HCT116 (cell line): ENCODE results near the gene NRGN. TPM values are rescaled to one million over a fixed set of nuclear protein-coding genes. Genes with fewer than 3 reads are reported as not detected.

Source experiments
- ATAC-seq: fragments of 200-7000 bp; cut with Tn5 transposase; 2 replicates; pipeline ENCODE4 v1.9.1; 2020; ENCODE audit warnings: mild to moderate bottlenecking, moderate library complexity
- BruUV-seq: library from RNA; stranded (reverse); fragments of 400-500 nt; replicated peaks from 2 replicates; lab custom pipeline; 2021; lab: Mats Ljungman, UMichigan
- CTCF ChIA-PET: fragments of 300-600 bp; sonication (Branson Sonifier 250); formaldehyde crosslinking; loops from one replicate; lab custom pipeline; 2021; ENCODE audit warnings: antibody characterized with exemption; lab: Charles Lee
- POLR2A ChIA-PET: fragments of 300-600, 350-600 bp; sonication (Branson Sonifier 250); formaldehyde crosslinking; loops from one replicate; lab custom pipeline; 2021; ENCODE audit warnings: antibody characterized with exemption; lab: Charles Lee
- RAD21 ChIA-PET, 2 experiments: fragments of 300-600 bp; sonication (Branson Sonifier 250); formaldehyde crosslinking; loops; one replicate each; lab custom pipeline; 2023; ENCODE audit warnings: low total read pairs in 2 of 2; ENCODE audit not compliant: uncharacterized antibody in 2 of 2, unreplicated experiment in 2 of 2, low non-redundant PET in 1 of 2; lab: Charles Lee
- DNase-seq: peaks from one replicate; pipeline ENCODE4 v3.0.0-alpha.2; 2010; ENCODE audit warnings: low read depth, low spot score
- H2AFZ ChIP-seq: fragments of 200-600 bp; shearing (Covaris generic), sonication (generic); 2 replicates; pipeline ENCODE4 v1.6.1; 2017; ENCODE audit warnings: low read depth, mixed run types, mixed read lengths, antibody characterized with exemption, low read length; ENCODE audit not compliant: poor library complexity, severe bottlenecking
- H3K27ac ChIP-seq: 2 replicates; pipeline ENCODE4 v1.5.1; 2012; ENCODE audit warnings: low read depth, low read length
- H3K27me3 ChIP-seq: fragments of 200-600 bp; sonication (generic); 2 replicates; pipeline ENCODE4 v1.6.1; 2016; ENCODE audit warnings: mixed run types, low read length, mixed read lengths; ENCODE audit not compliant: insufficient read depth
- H3K36me3 ChIP-seq, 2 experiments: fragments of 200-500 bp in 1 of 2; fragments of 200-600 bp in 1 of 2; sonication (Bioruptor generic) in 1 of 2; sonication (generic) in 1 of 2; 2 replicates each; pipeline versions ENCODE4 v1.5.1 to v1.6.1; 2014 to 2016; ENCODE audit warnings: low read length in 2 of 2, inconsistent platforms in 1 of 2, mixed read lengths in 1 of 2, mixed run types in 1 of 2; ENCODE audit not compliant: insufficient read depth in 2 of 2, control insufficient read depth in 1 of 2
- H3K4me1 ChIP-seq, 2 experiments: fragments of 200-600 bp in 1 of 2; sonication (generic) in 1 of 2; 2 replicates each; pipeline versions ENCODE4 v1.5.1 to v1.6.1; 2012 to 2017; ENCODE audit warnings: low read length in 2 of 2, inconsistent platforms in 1 of 2, mild to moderate bottlenecking in 1 of 2, mixed read lengths in 1 of 2, mixed run types in 1 of 2, moderate library complexity in 1 of 2; ENCODE audit not compliant: insufficient read depth in 2 of 2, control insufficient read depth in 1 of 2
- H3K4me2 ChIP-seq: fragments of 200-600 bp; sonication (generic); 2 replicates; pipeline ENCODE4 v1.6.1; 2017; ENCODE audit warnings: mixed run types, low read length, mixed read lengths
- H3K4me3 ChIP-seq, 2 experiments: fragments of 200-600 bp in 1 of 2; sonication (generic) in 1 of 2; replicated peaks in 1 of 2; 2 replicates each; pipeline ENCODE4 v1.5.1; 2011 to 2016; ENCODE audit warnings: low read length in 2 of 2, control low read depth in 1 of 2, low read depth in 1 of 2, mild to moderate bottlenecking in 1 of 2, mixed read lengths in 1 of 2, mixed run types in 1 of 2
- H3K79me2 ChIP-seq: fragments of 200-600 bp; sonication (generic); 2 replicates; pipeline ENCODE4 v1.6.1; 2017; ENCODE audit warnings: mild to moderate bottlenecking, mixed run types, low read length, moderate library complexity, mixed read lengths; ENCODE audit not compliant: insufficient read depth
- H3K9ac ChIP-seq: fragments of 200-600 bp; sonication (generic); 2 replicates; pipeline ENCODE4 v1.6.1; 2016; ENCODE audit warnings: low read length, mixed read lengths
- H3K9me2 ChIP-seq: fragments of 200-600 bp; sonication (generic), shearing (Covaris generic); 2 replicates; pipeline ENCODE4 v1.6.1; 2017; ENCODE audit warnings: mixed run types, mild to moderate bottlenecking, moderate library complexity; ENCODE audit not compliant: insufficient read depth
- H3K9me3 ChIP-seq, 2 experiments: fragments of 200-500 bp in 1 of 2; fragments of 200-600 bp in 1 of 2; sonication (Bioruptor generic) in 1 of 2; sonication (generic) in 1 of 2; 2 replicates each; pipeline ENCODE4 v1.6.1; 2014 to 2017; ENCODE audit warnings: low read length in 2 of 2, mixed read lengths in 2 of 2, inconsistent platforms in 1 of 2, low read depth in 1 of 2, mild to moderate bottlenecking in 1 of 2, mixed run types in 1 of 2, moderate library complexity in 1 of 2; ENCODE audit not compliant: control insufficient read depth in 1 of 2, insufficient read depth in 1 of 2
- H4K20me1 ChIP-seq: fragments of 200-600 bp; sonication (generic), shearing (Covaris generic); 2 replicates; pipeline ENCODE4 v1.6.1; 2017; ENCODE audit warnings: mixed run types, mild to moderate bottlenecking, moderate library complexity; ENCODE audit not compliant: insufficient read depth
- ATF3 ChIP-seq: IDR thresholded peaks from 2 replicates; pipeline ENCODE4 v1.6.1; 2012
- CBX3 ChIP-seq: IDR thresholded peaks from 2 replicates; pipeline ENCODE4 v1.6.1; 2012; ENCODE audit warnings: low read depth
- CEBPB ChIP-seq: IDR thresholded peaks from 2 replicates; pipeline ENCODE4 v1.6.1; 2012; ENCODE audit warnings: low read depth
- ELF1 ChIP-seq: IDR thresholded peaks from 2 replicates; pipeline ENCODE4 v1.6.1; 2012; ENCODE audit warnings: low read depth, borderline replicate concordance
- EZH2 ChIP-seq: fragments of 200-600 bp; sonication (generic); IDR thresholded peaks from 2 replicates; pipeline ENCODE4 v1.6.1; 2017; ENCODE audit warnings: antibody characterized with exemption, mixed run types
- EZH2phosphoT487 ChIP-seq: fragments of 200-600 bp; IDR thresholded peaks from 2 replicates; pipeline ENCODE4 v1.6.1; 2018; ENCODE audit warnings: antibody characterized with exemption, borderline replicate concordance
- FOSL1 ChIP-seq: IDR thresholded peaks from 2 replicates; pipeline ENCODE4 v1.6.1; 2012; ENCODE audit warnings: low read depth
- JUND ChIP-seq: IDR thresholded peaks from 2 replicates; pipeline ENCODE4 v1.6.1; 2012
- MAX ChIP-seq: IDR thresholded peaks from 2 replicates; pipeline ENCODE4 v1.6.1; 2012
- POLR2A ChIP-seq: IDR thresholded peaks from 2 replicates; pipeline ENCODE4 v1.7.0; 2011; ENCODE audit warnings: borderline replicate concordance; ENCODE audit not compliant: insufficient read depth, insufficient read length; ENCODE audit errors: extremely low read depth
- POLR2AphosphoS5 ChIP-seq: IDR thresholded peaks from 2 replicates; pipeline ENCODE4 v1.6.1; 2011; ENCODE audit warnings: mild to moderate bottlenecking, low read depth, low read length, moderate library complexity
- RAD21 ChIP-seq: IDR thresholded peaks from 2 replicates; pipeline ENCODE4 v1.6.1; 2012; ENCODE audit warnings: low read depth, mild to moderate bottlenecking
- SIN3A ChIP-seq: IDR thresholded peaks from 2 replicates; pipeline ENCODE4 v1.6.1; 2012; ENCODE audit warnings: low read depth
- SRF ChIP-seq: IDR thresholded peaks from 2 replicates; pipeline ENCODE4 v1.6.1; 2012; ENCODE audit warnings: low read depth
- YY1 ChIP-seq: IDR thresholded peaks from 2 replicates; pipeline ENCODE4 v1.6.1; 2011; ENCODE audit warnings: low read length, low read depth, moderate library complexity, mild to moderate bottlenecking; ENCODE audit not compliant: insufficient replicate concordance; ENCODE audit errors: extremely low read depth
- ZBTB33 ChIP-seq: IDR thresholded peaks from 2 replicates; pipeline ENCODE4 v1.6.1; 2011; ENCODE audit warnings: mild to moderate bottlenecking, low read length, moderate library complexity; ENCODE audit not compliant: insufficient replicate concordance; ENCODE audit errors: extremely low read depth
- ZFX ChIP-seq: fragments of 450-650 bp; IDR thresholded peaks from 2 replicates; pipeline ENCODE4 v1.6.1; 2017
- ZNF274 ChIP-seq: fragments of 200-500 bp; sonication (Bioruptor generic); IDR thresholded peaks from 2 replicates; pipeline ENCODE4 v1.6.1; 2014; ENCODE audit warnings: mild to moderate bottlenecking, low read depth, low read length, inconsistent platforms
- intact Hi-C: fragments of 100-400 bp; cut with micrococcal nuclease; formaldehyde crosslinking; loops from 2 replicates; pipeline ENCODE4 v1.10.0; 2022
- total RNA-seq: library from RNA; stranded (reverse); gene quantifications from one replicate; pipeline ENCODE4 v1.2.1, GENCODE V29; 2021; ENCODE audit not compliant: unreplicated experiment
- TF ChIP-seq, protein P1 (sequence below): IDR thresholded peaks from 2 replicates; pipeline ENCODE4 v1.6.1; 2012; ENCODE audit warnings: low read depth
- TF ChIP-seq, protein P2 (sequence below), 3 experiments: fragments of 200-600 bp in 1 of 3; sonication (generic) in 1 of 3; IDR thresholded peaks in 2 of 3; conservative IDR thresholded peaks in 1 of 3; 2 replicates each; pipeline ENCODE4 v1.5.1; 2012 to 2017; ENCODE audit warnings: low read depth in 2 of 3, low read length in 2 of 3, antibody characterized with exemption in 1 of 3, borderline replicate concordance in 1 of 3, control low read depth in 1 of 3, mild to moderate bottlenecking in 1 of 3, mixed read lengths in 1 of 3, mixed run types in 1 of 3, moderate library complexity in 1 of 3; ENCODE audit not compliant: insufficient read depth in 1 of 3

Gene NRGN
- total RNA-seq, 1 experiment from 2014 or later: 33.3 TPM

DNA sequence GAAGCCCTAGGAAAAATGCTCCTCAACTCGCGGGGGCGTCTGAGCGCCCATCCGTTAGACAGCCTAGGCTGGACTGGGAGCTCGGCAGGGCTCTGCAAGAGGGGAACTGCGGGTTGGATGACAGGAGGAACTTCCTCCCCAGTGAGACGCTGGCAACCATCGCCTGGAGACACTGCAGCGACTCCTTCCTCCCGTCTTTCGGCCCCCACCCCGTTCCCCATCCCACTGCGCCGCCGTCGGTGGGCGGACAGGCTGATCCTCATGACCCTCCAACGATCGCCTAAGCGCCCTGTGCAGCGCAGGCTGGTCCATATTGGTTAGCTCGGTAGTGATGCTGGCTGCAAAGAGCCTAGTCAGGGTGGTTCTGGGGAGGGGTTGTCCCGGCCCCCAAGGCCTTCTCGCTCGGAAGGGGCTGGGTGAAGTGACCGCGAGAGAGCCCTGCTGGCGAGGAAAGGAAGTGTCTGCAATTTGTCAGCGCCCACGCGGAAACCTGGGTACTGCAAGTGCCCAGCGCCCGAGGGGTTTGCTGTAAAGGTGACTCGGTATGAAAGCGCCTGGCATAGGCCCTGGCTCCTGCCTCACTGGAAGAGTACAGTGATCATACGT lies 638 bp downstream of the NRGN start:
- Histone ChIP-seq H3K79me2 (0 out of 2 replicates have a peak, but pooled peaks cover 5% of the 10 kb centered on the region), H3K27ac (peak overlapping the region; percentile 37), H3K9ac (peak overlapping the region; percentile 64), H3K4me2 (peak overlapping the region; percentile 100), H3K36me3 (no peaks in the 10 kb centered on the region), H3K4me3 (peak overlapping the region; percentile 65 to 84), H3K4me1 (peaks cover 3 to 15% of the 10 kb centered on the region in 2 experiments; a peak in 3 of 4 replicates), H3K27me3 (peaks cover 4% of the 10 kb centered on the region; the same call in 1 of the 2 replicates), H4K20me1 (no peaks in the 10 kb centered on the region), H3K9me3 (no peaks in the 10 kb centered on the region), H2AFZ (peak overlapping the region; percentile 68), H3K9me2 (no peaks in the 10 kb centered on the region)
- no peak for DNase-seq
- ChIA-PET CTCF (interaction anchor here (0.8 kb wide), 1 partner anchor 96 kb away, joined by 3 read pairs; no protein-coding TSS in a partner anchor), RAD21 (interaction anchor here (0.5 to 0.7 kb wide), 2 partner anchors 54 to 127 kb away, joined by 3 read pairs; no protein-coding TSS in a partner anchor), POLR2A (interaction anchor here (0.9 kb wide), 1 partner anchor 16 kb away, joined by 3 read pairs; no protein-coding TSS in a partner anchor)
- ATAC-seq: peak; percentile 56
- BruUV-seq: no TSS peak
- intact Hi-C loops: no loop called here
- TF ChIP-seq FOSL1: no peak
- no peak for TF ChIP-seq SRF
- no peak for TF ChIP-seq ZFX
- TF ChIP-seq POLR2A: no peak
- TF ChIP-seq ATF3: no peak
- no peak for TF ChIP-seq ZBTB33
- 0 out of 2 replicates have a peak, but pooled peaks have one; percentile 11 for TF ChIP-seq RAD21
- no peak for TF ChIP-seq CEBPB
- no peak for TF ChIP-seq SIN3A
- TF ChIP-seq EZH2phosphoT487: no peak
- TF ChIP-seq, protein P1, sequence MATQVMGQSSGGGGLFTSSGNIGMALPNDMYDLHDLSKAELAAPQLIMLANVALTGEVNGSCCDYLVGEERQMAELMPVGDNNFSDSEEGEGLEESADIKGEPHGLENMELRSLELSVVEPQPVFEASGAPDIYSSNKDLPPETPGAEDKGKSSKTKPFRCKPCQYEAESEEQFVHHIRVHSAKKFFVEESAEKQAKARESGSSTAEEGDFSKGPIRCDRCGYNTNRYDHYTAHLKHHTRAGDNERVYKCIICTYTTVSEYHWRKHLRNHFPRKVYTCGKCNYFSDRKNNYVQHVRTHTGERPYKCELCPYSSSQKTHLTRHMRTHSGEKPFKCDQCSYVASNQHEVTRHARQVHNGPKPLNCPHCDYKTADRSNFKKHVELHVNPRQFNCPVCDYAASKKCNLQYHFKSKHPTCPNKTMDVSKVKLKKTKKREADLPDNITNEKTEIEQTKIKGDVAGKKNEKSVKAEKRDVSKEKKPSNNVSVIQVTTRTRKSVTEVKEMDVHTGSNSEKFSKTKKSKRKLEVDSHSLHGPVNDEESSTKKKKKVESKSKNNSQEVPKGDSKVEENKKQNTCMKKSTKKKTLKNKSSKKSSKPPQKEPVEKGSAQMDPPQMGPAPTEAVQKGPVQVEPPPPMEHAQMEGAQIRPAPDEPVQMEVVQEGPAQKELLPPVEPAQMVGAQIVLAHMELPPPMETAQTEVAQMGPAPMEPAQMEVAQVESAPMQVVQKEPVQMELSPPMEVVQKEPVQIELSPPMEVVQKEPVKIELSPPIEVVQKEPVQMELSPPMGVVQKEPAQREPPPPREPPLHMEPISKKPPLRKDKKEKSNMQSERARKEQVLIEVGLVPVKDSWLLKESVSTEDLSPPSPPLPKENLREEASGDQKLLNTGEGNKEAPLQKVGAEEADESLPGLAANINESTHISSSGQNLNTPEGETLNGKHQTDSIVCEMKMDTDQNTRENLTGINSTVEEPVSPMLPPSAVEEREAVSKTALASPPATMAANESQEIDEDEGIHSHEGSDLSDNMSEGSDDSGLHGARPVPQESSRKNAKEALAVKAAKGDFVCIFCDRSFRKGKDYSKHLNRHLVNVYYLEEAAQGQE: no peak
- TF ChIP-seq MAX: no peak
- no peak for TF ChIP-seq YY1
- TF ChIP-seq JUND: no peak
- no peak for TF ChIP-seq ZNF274
- TF ChIP-seq POLR2AphosphoS5: no peak
- TF ChIP-seq, protein P2, sequence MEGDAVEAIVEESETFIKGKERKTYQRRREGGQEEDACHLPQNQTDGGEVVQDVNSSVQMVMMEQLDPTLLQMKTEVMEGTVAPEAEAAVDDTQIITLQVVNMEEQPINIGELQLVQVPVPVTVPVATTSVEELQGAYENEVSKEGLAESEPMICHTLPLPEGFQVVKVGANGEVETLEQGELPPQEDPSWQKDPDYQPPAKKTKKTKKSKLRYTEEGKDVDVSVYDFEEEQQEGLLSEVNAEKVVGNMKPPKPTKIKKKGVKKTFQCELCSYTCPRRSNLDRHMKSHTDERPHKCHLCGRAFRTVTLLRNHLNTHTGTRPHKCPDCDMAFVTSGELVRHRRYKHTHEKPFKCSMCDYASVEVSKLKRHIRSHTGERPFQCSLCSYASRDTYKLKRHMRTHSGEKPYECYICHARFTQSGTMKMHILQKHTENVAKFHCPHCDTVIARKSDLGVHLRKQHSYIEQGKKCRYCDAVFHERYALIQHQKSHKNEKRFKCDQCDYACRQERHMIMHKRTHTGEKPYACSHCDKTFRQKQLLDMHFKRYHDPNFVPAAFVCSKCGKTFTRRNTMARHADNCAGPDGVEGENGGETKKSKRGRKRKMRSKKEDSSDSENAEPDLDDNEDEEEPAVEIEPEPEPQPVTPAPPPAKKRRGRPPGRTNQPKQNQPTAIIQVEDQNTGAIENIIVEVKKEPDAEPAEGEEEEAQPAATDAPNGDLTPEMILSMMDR (IDR thresholded peaks at IDR 0.05 in 2 of 3, conservative IDR thresholded peaks at IDR 0.05 in 1 of 3; ENCODE audit: borderline replicate concordance in 1 of 3, insufficient read depth in 1 of 3, low read depth in 2 of 3, low read length in 2 of 3): peak; percentile 22 to 66 (median 60); a peak in 5 of 6 replicates
- TF ChIP-seq EZH2: no peak
- no peak for TF ChIP-seq CBX3
- TF ChIP-seq ELF1: no peak
